Measurements from ENCODE around the gene DNAH14.

DNA sequence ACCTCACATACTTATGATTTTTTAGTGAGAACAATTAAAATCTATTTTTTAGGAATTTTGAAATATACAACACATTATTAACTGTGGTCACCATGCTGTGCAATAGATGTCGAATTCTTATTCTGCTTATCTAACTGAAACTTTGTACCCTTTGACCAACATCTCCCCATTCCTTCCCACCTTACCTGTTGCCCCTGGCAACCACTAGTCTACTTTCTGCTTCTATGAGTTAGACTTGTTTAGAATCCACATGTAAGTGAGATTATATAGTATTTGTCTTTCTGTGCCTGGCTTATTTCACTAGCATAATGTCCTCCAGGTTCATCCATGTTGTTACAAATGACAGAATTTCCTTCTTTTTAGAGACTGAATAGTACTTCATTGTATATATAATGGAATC lies 330.1 kb downstream of the DNAH14 start:
- TF ChIP-seq RAD21 (IDR thresholded peaks at IDR 0.05; ENCODE audit: low read depth): no peak
- TF ChIP-seq, protein P1, sequence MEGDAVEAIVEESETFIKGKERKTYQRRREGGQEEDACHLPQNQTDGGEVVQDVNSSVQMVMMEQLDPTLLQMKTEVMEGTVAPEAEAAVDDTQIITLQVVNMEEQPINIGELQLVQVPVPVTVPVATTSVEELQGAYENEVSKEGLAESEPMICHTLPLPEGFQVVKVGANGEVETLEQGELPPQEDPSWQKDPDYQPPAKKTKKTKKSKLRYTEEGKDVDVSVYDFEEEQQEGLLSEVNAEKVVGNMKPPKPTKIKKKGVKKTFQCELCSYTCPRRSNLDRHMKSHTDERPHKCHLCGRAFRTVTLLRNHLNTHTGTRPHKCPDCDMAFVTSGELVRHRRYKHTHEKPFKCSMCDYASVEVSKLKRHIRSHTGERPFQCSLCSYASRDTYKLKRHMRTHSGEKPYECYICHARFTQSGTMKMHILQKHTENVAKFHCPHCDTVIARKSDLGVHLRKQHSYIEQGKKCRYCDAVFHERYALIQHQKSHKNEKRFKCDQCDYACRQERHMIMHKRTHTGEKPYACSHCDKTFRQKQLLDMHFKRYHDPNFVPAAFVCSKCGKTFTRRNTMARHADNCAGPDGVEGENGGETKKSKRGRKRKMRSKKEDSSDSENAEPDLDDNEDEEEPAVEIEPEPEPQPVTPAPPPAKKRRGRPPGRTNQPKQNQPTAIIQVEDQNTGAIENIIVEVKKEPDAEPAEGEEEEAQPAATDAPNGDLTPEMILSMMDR (IDR thresholded peaks at IDR 0.05 in 2 of 3, conservative IDR thresholded peaks at IDR 0.05 in 1 of 3; ENCODE audit: borderline replicate concordance in 1 of 3, insufficient read depth in 1 of 3, low read depth in 2 of 3, low read length in 2 of 3): no peak
- no peak for TF ChIP-seq TCF7L2 (IDR thresholded peaks at IDR 0.05; ENCODE audit: borderline replicate concordance, extremely low read depth, insufficient read depth, insufficient read length)
- no peak for TF ChIP-seq ELF1 (IDR thresholded peaks at IDR 0.05; ENCODE audit: borderline replicate concordance, low read depth)
- no peak for TF ChIP-seq EZH2 (IDR thresholded peaks at IDR 0.05)
- no peak for TF ChIP-seq POLR2A (IDR thresholded peaks at IDR 0.05; ENCODE audit: borderline replicate concordance, extremely low read depth, insufficient read depth, insufficient read length)
